Gastrocnemius medialis (tissue), 4 donors: ENCODE measurements around the gene FGFRL1.

Experiments
- CTCF ChIP-seq, 5 experiments: fragments of 450-650 bp in 3 of 5; fragments of 200-600 bp in 2 of 5; sonication (generic) in 2 of 5; IDR thresholded peaks in 4 of 5; conservative IDR thresholded peaks in 1 of 5; 1 replicate in 4 of 5; 2 replicates in 1 of 5; pipeline ENCODE4 v1.5.1; 2016 to 2019; ENCODE audit warnings: antibody characterized with exemption in 5 of 5, mild to moderate bottlenecking in 3 of 5, moderate library complexity in 3 of 5
- POLR2A ChIP-seq, 2 donors: fragments of 450-650 bp; IDR thresholded peaks; one replicate each; pipeline ENCODE4 v1.6.1; 2017; ENCODE audit warnings: antibody characterized with exemption in 2 of 2, mild to moderate bottlenecking in 2 of 2, moderate library complexity in 2 of 2

- no peak for TF ChIP-seq CTCF (IDR thresholded peaks at IDR 0.05 in 4 of 5, conservative IDR thresholded peaks at IDR 0.05 in 1 of 5)
- TF ChIP-seq POLR2A (IDR thresholded peaks at IDR 0.05) = no peak
Measured at GRCh38 chr4:1022739-1023066, 11.3 kb downstream of the FGFRL1 start.
